GM18511 (cell line): ENCODE results near the gene HVCN1.

Experiments used
- ATAC-seq: cut with Tn5 transposase; IDR thresholded peaks from one replicate; pipeline ENCODE4 v1.9.1; 2021; ENCODE audit warnings: mild to moderate bottlenecking, moderate library complexity; ENCODE audit not compliant: unreplicated experiment

Gene HVCN1

DNA sequence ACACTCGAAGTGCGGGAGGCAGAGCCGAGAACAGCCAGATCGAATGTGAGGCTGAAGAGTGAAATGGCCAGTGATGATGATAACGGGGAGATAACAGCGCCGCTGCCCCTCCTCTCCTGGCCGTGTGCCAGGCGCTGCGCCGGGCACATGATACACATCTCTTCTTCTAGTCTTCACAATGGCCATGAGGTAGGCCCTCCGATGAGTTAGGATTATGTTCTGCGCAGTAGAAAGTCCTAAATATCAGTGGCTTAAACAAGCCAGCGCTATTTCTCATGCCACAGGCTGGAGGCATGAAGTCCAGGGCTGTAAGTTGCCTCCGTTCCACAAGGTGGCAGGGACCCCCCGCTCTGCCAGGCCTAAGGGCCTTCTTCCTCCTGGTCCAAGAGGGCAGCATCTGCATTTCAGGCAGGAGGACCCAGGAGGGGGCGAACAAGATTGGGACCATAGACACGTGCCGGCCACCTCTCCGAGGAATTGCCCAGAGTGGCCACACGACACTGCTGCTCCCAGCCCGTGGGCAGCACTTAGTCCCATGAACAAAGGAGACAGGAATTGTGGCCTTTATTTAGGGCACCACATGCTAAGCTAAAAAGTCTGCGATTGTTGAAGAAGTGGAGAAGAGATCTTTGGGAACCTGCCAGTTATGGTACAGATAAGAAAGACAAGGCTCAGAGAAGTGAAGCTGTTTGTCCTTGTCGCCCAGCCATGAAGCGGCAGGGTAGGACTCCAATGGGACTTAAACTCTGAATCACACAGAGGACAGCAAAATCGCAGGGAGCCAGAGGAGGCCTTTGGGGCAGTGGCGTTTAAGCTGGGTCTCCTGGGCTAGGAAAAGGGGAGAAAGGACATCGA, 10.9 kb upstream of the HVCN1 start:
- ATAC-seq, result no peak

DNA sequence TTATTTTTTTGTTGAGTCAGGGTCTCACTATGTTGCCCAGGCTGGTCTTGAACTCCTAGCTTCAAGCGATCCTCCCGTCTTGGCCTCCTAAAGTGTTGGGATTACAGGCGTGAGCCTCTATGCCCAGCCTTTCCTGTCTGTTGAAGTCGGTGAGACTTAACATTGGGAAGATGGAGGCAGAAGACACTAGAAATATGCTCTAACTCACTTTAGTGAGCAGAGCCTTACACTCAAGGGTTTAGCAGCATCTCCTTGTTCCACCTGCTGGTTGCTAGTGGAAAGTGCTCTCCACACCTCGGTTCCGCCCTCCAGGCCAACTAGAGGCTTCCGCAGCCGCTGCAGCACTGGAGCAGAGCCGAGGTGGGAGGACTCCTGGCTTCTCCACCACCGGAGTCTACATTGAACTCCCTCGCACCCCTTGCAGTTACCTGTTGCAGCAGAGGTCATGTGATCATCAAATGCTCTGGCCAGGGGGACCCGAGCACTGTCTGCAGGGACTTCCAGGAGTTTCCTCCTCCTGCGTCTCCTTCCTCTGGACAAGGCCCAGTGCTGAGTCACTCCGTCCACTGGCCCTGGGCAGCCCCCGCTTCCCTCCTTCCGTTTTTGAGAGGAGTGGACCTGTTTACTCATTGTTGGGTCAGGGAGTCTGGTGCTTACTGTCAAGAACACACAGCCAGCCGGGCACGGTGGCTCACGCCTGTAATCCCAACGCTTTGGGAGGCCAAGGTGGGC, 9.4 kb upstream of the HVCN1 start:
- peak; percentile 92 for ATAC-seq

DNA sequence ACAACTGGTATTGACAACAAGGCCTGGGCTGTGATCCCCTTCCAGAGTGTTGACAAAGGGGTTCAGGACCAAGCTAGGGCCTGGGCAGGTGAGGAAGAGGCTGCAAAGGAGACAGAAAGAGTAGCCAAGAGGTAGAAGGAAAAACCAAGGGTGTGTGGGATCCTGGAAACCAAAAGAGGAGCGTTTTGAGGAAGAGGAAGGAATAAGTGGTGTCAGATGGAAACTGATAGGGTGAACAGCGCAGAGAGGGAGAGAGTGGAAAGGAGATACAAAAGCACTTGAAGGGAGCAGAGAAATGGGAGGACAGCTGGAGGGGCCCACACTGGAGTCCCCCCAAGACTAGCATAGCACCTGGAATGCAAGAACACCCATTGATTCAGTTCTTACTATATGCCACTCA, 8.3 kb upstream of the HVCN1 start:
- no peak for ATAC-seq

DNA sequence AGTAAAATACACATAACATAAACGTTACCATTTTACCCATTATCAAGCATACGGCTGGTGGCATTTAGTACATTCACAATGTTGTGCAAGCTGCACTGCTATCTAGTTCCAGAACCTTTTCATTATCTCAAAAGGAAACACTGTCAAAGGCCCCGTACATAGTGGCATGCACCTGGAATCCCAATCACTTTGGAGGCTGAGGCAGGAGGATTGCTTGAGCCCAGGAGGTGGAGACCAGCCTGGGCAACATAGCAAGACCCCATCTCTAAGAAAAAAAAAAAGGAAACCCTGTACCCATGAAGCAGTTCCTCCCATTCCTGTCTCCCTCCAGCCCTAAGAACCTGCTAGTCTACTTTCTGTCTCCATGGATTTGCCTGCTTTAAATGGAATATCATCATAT, 7.4 kb upstream of the HVCN1 start:
- ATAC-seq, result no peak

DNA sequence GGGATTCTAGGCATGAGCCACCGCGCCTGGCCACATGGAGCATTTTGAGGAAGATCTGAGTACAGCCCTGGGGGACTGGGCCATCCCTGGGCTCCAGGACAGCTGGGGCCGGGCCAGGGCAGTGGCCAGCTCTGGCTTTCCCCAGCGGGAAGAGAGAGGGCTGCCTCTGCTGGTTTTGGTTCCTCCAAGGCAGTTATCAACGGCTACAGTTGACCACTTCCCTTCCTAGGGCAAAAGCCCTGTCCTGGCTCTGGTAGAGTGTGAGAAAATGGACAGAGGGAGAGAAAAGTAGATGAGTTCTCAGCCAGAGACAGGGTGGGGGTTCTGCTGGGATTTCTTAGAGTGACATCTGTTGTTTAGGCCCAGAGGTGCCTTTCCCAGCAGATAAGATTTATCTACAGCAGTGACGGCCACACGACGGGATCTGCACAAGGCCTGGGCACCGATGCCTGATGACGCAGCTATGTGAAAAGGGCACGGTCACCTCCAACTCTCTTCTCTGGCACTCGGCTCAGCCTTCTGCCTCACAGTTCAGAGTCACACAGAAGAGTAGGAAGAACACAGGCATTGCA, 5.5 kb upstream of the HVCN1 start:
- no peak for ATAC-seq

DNA sequence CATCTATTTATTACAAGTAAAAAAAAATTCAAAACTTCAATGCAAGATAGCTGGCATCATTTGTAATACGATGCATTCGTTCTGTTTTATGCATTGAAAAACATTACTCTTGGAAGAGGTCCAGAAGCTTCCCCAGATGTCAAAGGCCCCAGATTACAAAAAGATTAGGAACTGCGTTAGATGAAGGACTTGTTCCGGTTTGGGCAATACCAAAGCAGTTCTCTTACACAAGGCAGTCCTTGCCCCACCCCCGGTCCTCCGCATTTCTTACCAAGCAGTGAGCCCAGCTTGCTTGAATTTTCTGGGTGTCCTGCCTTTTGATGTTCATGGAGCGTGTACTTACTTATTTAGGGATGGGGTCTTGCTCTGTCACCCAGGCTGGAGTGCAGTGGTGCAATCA, 4.8 kb upstream of the HVCN1 start:
- no peak for ATAC-seq

DNA sequence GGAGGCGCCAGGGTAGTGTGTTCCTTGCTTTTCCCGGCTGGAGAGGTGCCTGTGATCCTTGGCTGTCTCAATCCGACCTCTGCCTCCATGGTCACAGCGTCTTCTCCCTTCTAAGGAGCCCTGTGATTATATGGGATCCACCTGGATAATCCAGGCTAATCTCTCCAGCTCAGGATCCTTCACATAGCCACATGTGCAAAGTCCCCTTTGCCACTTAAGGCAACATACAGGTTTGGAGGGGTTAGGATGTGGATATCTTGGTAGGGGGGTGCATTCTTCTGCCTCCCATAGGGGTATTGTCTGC, 1.2 kb upstream of the HVCN1 start:
- ATAC-seq, result no peak

DNA sequence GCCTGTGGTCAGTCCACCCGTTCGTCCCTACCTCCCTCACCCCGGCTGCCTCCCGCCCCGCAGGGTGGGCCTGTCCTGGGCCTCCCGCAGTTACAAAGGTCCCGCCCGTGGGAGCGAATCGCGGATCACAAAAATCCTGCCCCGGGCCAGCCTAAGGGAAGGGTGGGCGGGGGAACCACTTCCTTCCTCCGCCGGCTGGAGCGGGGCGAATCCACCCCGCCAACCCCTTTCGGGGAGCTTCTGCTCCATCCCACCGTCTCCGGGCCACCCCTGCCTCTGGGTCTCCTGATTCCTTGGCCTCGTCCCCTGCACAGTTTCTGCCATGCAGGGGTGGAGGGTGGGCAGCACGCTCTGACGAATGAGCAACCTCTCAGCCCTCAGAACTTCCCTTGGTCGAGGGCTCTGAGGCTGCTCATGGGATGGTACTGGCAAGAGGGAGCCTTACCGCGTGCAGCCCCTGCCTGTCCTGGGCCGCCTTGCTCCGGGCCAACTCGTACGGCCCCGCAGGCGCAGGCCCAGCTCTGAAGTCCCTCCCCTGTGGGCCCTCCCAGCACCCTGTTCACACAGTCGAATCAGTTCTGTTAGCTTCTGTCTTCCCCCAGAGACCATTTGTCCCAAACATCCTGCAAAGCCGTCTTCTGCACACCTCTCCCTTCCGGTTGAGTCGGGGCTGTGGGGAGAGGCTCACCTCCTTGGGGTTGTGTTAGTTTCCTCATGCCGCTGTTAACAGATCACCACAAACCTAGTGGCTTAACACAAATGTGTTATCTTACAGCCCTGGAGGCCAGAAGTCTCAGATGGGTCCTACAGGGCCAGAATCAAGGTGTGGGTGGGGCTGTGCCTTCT, 589 bp upstream of the HVCN1 start:
- peak; percentile 52 for ATAC-seq

DNA sequence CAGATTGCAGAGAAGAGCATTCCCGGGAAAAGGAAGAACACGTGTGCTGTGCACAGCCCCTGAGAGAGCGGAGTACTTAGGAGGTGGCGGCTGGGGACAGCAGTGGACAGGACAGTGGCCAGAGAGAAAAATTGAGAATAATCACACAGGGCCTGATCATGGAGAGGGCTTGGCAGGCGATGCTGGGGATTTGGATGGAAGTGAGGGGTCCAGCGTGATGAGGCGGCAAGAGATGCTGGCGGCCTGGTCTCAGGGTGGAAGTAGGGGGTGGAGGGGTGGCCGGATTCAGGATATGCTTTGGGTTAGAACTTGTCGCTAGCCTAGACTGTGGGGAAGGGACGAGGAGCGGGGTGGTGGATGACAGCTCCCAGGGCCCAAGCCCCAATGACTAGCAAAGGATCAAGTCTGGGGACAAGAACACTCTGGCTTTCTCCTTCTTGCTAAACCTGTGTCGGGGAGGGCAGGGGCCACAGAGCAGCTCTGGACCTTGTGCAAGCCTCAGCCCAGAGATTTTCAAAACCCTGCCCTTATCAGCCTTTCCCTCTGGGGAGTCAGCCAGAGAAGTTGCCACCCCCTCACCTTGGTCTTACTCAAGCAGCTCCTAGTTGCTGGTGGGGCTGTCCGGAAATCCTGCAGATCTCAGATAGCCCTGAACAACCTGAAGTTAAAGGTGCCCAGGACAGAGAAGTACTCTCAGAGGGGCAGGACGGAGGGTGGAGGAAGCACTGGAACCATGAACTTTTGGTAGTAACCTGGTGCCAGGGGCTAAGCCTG, 1.3 kb downstream of the HVCN1 start:
- no peak for ATAC-seq

DNA sequence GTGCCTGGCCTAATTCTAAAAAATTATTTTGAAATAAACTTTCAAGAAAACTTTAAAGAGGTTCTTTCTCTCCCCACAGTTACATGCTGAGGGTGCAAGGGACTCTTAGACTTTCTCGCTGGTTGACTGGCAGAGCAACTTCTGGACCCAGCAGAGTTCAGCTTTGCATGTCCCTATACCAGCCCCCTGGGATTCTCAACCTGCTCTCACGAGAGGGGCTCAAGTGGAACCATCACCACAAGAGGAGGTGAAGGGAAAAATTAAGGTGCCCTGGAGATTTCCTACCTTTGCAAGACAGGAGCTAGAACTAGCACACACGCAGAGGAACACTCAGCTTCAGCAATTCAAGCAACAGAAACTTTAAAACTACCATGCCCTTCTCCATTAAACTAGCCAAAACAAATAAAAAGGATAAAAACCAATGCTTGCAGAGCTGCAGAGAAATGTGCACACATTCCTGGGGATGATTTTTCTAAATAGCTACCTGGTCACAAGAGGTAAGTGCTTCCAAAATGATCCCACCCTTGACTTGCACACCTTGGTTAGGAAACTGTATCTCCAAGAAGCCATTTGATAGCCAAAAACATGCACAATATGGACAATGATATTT, 2.5 kb downstream of the HVCN1 start:
- no peak for ATAC-seq

DNA sequence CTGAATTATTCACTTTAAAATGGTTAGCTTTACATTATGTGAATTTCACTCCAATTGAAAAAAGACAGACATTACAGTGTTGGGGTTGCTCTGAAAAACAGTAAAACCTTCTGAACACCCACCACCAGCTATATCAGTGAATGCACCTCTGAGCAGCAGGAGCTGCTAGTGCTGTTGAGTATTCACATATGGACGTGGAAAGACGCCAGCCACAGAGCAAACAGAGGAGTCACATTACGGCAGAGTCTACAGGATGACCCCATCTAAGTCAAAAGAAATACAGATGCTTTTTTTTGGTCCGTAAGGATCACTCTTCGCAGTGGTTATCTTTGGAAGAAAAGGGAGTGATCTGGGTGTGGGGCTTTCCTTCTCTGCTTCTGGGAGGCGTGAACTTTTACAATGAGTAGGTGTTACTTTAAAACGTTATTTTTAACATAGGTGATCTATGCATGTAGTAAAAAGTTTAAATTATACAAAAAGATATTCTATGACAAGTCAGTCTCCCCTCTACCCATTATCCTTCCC, 4.5 kb downstream of the HVCN1 start:
- no peak for ATAC-seq

DNA sequence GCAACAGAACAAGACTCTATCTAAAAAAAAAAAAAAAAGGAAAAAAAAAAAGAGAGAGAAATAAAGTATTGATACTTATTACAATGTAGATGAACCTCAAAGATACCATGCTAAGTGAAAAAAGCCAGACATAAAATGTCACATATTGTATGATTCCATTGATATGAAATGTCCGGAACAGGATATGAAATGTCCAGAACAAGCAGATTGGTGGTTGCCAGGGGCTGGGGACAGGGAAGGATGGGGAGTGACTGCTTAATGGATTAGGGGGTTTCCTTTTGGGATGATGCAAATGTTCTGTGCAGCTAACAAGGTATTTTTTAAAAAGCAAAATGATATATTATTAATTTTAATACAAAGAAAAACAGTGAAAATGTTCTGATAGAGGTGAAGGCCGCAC, 5.0 kb downstream of the HVCN1 start:
- no peak for ATAC-seq

DNA sequence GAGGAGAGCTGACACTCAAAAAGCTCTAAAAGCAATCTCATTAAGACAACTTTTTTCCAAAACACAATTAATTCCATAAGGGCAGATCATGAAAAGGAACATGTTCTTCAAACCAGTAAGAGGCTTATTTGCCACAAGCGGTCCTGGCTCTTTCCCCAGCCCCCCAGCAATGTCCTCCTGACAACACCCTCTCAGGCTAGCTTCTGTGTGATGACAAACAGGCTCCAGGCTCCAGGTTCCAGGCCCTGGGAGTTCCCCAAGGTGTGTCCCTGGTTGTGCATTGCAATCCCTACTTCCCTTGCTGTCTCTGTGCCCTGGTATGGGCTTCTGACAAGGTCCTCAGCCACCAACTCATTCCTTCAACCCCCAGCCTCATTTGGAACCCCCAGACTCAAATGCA, 8.9 kb downstream of the HVCN1 start:
- ATAC-seq, result no peak

DNA sequence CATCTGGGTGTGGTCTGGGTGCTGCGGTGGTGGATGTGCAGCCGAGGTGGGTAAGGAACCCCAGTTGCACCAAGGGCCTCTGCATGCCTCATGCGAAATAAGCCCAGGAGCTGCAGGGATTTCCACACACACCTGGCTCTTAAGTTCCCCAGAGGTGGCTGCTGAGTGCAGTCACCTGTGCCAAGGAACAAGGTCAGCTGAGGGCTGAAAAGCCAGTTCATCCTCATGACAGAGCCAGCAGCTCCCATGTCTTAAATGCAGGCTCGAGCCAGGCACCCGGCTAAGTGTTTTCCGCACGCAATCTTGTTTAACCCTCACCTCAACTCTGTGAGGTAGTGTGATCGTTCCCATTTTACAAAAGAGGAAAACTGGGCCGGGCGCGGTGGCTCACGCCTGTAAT, 9.7 kb downstream of the HVCN1 start:
- no peak for ATAC-seq

DNA sequence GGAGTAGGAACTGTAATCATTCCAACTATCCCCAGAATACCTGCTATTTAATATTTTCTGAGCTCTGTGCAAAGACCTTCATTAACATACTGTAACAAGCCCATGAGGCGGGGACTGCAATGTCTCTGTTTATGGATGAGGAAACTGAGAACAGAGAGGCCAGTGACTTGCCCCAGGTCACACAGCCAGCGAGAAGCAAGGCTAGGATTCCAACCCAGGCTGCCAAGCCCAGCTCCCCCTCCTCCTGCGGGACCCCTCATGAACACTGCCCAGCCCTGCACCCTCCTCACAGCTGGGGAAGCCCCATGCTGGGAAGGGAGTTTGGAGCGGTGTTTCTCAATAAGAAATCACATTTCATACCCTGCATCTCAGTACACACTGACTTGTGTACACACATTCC, 10.9 kb downstream of the HVCN1 start:
- no peak for ATAC-seq

DNA sequence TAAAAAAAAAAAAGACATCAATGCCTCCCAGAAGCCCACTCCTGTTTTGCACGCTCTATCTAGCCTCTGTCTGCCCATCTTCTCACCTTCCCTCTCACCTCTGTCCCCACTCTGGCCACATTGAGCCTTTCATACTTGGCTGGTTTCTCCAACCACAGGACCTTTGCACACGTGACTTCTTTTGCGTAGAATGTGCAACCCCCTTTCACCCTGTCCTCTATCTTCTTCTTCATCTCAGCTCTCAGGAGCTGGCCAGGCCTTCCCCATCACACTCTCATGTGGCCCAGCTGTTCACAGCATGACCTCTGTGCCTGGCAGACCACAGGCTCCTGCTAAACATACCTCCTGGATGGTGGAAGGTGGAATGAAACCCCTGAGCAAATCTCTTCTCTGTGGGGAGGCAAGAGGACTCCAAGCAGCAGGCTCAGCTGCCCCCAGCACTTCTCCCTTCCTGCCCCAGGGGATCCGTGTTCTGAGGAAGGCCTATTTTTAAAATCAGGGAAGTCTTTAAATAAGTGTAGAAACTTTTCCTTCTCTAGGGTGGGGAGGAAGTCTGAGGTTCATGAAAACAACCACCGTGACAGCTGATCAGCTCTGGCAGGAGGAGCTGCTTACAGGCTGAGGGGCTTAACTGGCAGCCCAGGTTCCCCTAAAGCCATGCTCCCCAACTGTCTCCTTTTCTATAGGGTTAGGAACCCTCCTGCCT, 11.6 kb downstream of the HVCN1 start:
- peak; percentile 90 for ATAC-seq

DNA sequence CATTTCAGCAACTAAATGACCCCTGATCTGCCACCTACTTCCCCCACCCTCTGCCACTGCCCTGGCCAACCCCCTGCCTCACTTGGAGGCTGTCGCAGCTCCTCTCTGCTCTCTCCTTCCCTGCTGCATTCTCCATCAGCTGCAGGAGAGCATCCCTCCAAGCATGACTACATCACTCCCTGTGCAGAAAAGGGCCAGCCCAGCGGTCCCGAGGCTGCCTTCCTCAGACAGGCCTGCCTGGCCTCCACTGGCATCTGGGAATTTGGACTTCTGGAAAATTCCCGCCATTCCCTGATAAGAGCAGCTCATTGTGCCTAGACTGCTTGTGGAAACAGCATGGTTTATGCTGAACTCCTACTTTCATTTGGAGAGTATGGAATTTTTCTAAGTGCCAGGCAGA, 12.7 kb downstream of the HVCN1 start:
- no peak for ATAC-seq

DNA sequence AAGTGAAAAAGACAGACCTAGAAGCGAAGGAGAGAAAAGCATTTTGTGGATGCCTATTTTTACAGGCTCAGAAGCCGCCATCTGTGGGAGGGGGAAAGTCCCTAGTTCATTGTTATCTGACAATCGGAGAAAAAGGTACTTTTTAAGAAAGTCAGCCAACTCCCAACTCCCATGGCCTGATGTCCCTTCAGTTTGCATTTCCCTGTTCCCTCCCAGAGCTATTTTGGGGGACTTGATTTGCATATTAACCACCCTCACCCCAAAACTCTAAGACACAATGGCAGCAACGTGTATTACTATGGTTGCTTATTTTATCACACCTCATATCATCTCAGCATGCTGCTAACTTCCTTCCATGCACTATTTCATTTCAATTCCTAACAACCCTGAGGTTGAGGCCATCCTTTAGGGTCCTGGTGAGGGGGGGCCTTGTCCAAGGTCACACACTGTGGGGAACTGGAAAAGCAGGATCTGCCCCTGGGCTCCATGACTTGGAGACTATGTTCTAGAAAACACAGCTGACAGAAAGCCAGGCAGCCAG, 18.7 kb downstream of the HVCN1 start:
- peak; percentile 59 for ATAC-seq

DNA sequence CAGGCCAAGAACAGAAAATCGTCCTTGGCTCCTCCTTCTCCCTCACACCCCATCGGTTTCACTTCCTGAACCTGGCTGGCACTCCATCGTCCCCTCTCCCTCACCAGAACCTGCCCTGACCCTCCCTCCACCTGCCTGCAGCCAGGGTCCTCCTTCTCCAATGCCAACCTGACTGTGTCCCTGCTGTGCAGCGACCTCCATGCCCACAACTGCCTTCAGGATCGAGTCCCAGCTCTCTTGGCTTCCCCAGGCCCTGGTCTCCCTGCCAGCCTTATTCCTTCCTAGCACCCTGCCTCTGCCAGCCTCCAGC, 19.8 kb downstream of the HVCN1 start:
- peak; percentile 41 for ATAC-seq
